ENCODE results near the gene SLC25A52.

- no peak for TF ChIP-seq GATA2 (IDR thresholded peaks at IDR 0.05; ENCODE audit: low read depth, low read length)
- TF ChIP-seq GATA3 (IDR thresholded peaks at IDR 0.05; ENCODE audit: low read depth, low read length): no peak
Measured at GRCh38 chr18:31789409-31789808, 28.7 kb upstream of the SLC25A52 start.

Data from SH-SY5Y (cell line).